Tibial artery (tissue), 4 donors: Measurements from ENCODE around the gene FBXW11.
"Not testable (repeated sequence)": the region's sequence is repeated elsewhere in the genome, so short reads cannot be mapped to it uniquely, and the experiment has no call there.

Experiments used
- DNase-seq, 2 donors: peaks; one replicate each; pipeline ENCODE4 v3.0.0-alpha.2; 2019
- H3K27ac ChIP-seq, 2 donors: fragments of 200-600 bp; sonication (generic) in 1 of 2; 1 replicate in 1 of 2; 2 replicates in 1 of 2; pipeline ENCODE4 v1.5.1; 2018 to 2019; ENCODE audit warnings: mild to moderate bottlenecking in 1 of 2
- H3K27me3 ChIP-seq, 2 donors: fragments of 200-600 bp; sonication (generic) in 1 of 2; one replicate each; pipeline versions ENCODE4 v1.5.1 to v1.6.0; 2016 to 2019
- H3K36me3 ChIP-seq, 3 donors: fragments of 200-600 bp; sonication (generic) in 2 of 3; one replicate each; pipeline ENCODE4 v1.5.1; 2016 to 2019; ENCODE audit warnings: mild to moderate bottlenecking in 2 of 3
- H3K4me1 ChIP-seq, 4 donors: fragments of 200-600 bp; sonication (generic) in 2 of 4; 1 replicate in 3 of 4; 2 replicates in 1 of 4; pipeline ENCODE4 v1.5.1; 2016 to 2019
- H3K4me3 ChIP-seq, 2 donors: fragments of 200-600 bp; sonication (generic) in 1 of 2; 1 replicate in 1 of 2; 2 replicates in 1 of 2; pipeline ENCODE4 v1.5.1; 2018 to 2019; ENCODE audit warnings: mild to moderate bottlenecking in 2 of 2
- H3K9me3 ChIP-seq, 3 donors: fragments of 200-600 bp; sonication (generic) in 1 of 3; one replicate each; pipeline ENCODE4 v1.5.1; 2016 to 2019
- CTCF ChIP-seq, 2 experiments: fragments of 200-600 bp in 1 of 2; fragments of 450-650 bp in 1 of 2; IDR thresholded peaks; one replicate each; pipeline ENCODE4 v1.5.1; 2017 to 2019; ENCODE audit warnings: antibody characterized with exemption in 2 of 2, mild to moderate bottlenecking in 1 of 2, moderate library complexity in 1 of 2
- intact Hi-C: fragments of 100-400 bp; cut with DNase I; formaldehyde crosslinking; loops from one replicate; pipeline ENCODE4 v1.15.0; 2023; ENCODE audit warnings: low total_unique reads

Gene FBXW11

GRCh38 chr5:171893290-171893886 is 113.0 kb downstream of the FBXW11 start:
- peaks cover 0 to 40% (median 4%) of the 10 kb centered on the region in 4 donors for H3K4me1 ChIP-seq
- H3K27ac ChIP-seq, result no peak overlapping the region
- intact Hi-C loops, result no loop called here
- H3K27me3 ChIP-seq, result no peaks in the 10 kb centered on the region
- no peak for TF ChIP-seq CTCF (IDR thresholded peaks at IDR 0.05)
- no peak for DNase-seq
- H3K9me3 ChIP-seq, result no peaks in the 10 kb centered on the region
- H3K36me3 ChIP-seq, result peaks cover 8 to 14% (median 8%) of the 10 kb centered on the region in 3 donors
- H3K4me3 ChIP-seq, result no peak overlapping the region

GRCh38 chr5:171891595-171891994 is 114.8 kb downstream of the FBXW11 start:
- Histone ChIP-seq H3K36me3 (peaks cover 12 to 25% (median 15%) of the 10 kb centered on the region in 3 donors), H3K27ac (no peak overlapping the region), H3K9me3 (no peaks in the 10 kb centered on the region), H3K4me3 (no peak overlapping the region), H3K27me3 (no peaks in the 10 kb centered on the region), H3K4me1 (peaks cover 0 to 40% (median 4%) of the 10 kb centered on the region in 4 donors)
- no peak for TF ChIP-seq CTCF (IDR thresholded peaks at IDR 0.05)
- no peak for DNase-seq
- intact Hi-C loops, result no loop called here

- Histone ChIP-seq H3K36me3 (peaks cover 12 to 25% (median 15%) of the 10 kb centered on the region in 3 donors), H3K9me3 (no peaks in the 10 kb centered on the region), H3K27ac (no peak overlapping the region), H3K4me3 (no peak overlapping the region), H3K4me1 (peaks cover 0 to 40% (median 4%) of the 10 kb centered on the region in 4 donors), H3K27me3 (no peaks in the 10 kb centered on the region)
- intact Hi-C loops, result no loop called here
- no peak for TF ChIP-seq CTCF (IDR thresholded peaks at IDR 0.05)
- no peak for DNase-seq
Observed at GRCh38 chr5:171891150-171891549, 115.3 kb downstream of the FBXW11 start.

GRCh38 chr5:171888051-171888481 is 118.4 kb downstream of the FBXW11 start:
- Histone ChIP-seq H3K4me3 (no peak overlapping the region), H3K27me3 (no peaks in the 10 kb centered on the region), H3K9me3 (no peaks in the 10 kb centered on the region), H3K36me3 (peaks cover 15 to 28% (median 24%) of the 10 kb centered on the region in 3 donors), H3K4me1 (peaks cover 0 to 14% (median 0%) of the 10 kb centered on the region in 4 donors), H3K27ac (no peak overlapping the region)
- intact Hi-C loops, result no loop called here
- DNase-seq, result no peak
- TF ChIP-seq CTCF (IDR thresholded peaks at IDR 0.05), result no peak

GRCh38 chr5:171886037-171886436 is 120.4 kb downstream of the FBXW11 start:
- H3K27me3 ChIP-seq, H3K4me3 ChIP-seq, H3K4me1 ChIP-seq, intact Hi-C loops, H3K27ac ChIP-seq, H3K9me3 ChIP-seq, DNase-seq: not testable (repeated sequence)
- peaks cover 11 to 26% (median 24%) of the 10 kb centered on the region in 3 donors for H3K36me3 ChIP-seq

GRCh38 chr5:171882118-171882517 is 124.3 kb downstream of the FBXW11 start:
- Histone ChIP-seq H3K4me1 (no peaks in the 10 kb centered on the region), H3K27ac (no peak overlapping the region), H3K27me3 (no peaks in the 10 kb centered on the region), H3K36me3 (peaks cover 3 to 23% (median 18%) of the 10 kb centered on the region in 3 donors), H3K4me3 (no peak overlapping the region), H3K9me3 (no peaks in the 10 kb centered on the region)
- TF ChIP-seq CTCF (IDR thresholded peaks at IDR 0.05), result no peak
- DNase-seq, result no peak
- intact Hi-C loops, result no loop called here
